HUES6 (cell line): ENCODE results near the gene RNF103.
"Not testable (repeated sequence)": the region's sequence is repeated elsewhere in the genome, so short reads cannot be mapped to it uniquely, and the experiment has no call there.

Experiments used
- H3K27ac ChIP-seq: 2 replicates; pipeline ENCODE4 v1.7.0; 2013; ENCODE audit warnings: low read depth, mild to moderate bottlenecking, low read length, inconsistent platforms
- H3K27me3 ChIP-seq: 2 replicates; pipeline ENCODE4 v1.6.1; 2013; ENCODE audit warnings: low read length; ENCODE audit not compliant: control insufficient read depth, insufficient read depth
- H3K36me3 ChIP-seq: 2 replicates; pipeline ENCODE4 v1.6.1; 2013; ENCODE audit warnings: low read length; ENCODE audit not compliant: control insufficient read depth, insufficient read depth
- H3K4me1 ChIP-seq: 2 replicates; pipeline ENCODE4 v1.6.1; 2013; ENCODE audit warnings: low read length; ENCODE audit not compliant: control insufficient read depth, insufficient read depth
- H3K4me3 ChIP-seq: 2 replicates; pipeline ENCODE4 v1.5.1; 2013; ENCODE audit warnings: low read depth, low read length
- H3K9ac ChIP-seq: one replicate; pipeline ENCODE4 v1.6.1; 2013; ENCODE audit warnings: mild to moderate bottlenecking, low read length
- H3K9me3 ChIP-seq: 2 replicates; pipeline ENCODE4 v1.6.1; 2013; ENCODE audit warnings: low read depth, low read length; ENCODE audit not compliant: control insufficient read depth, insufficient read depth

Gene RNF103

GRCh38 chr2:86603905-86604304, 19.8 kb downstream of the RNF103 start:
- H3K9me3 ChIP-seq, result no peaks in the 10 kb centered on the region
- no peak overlapping the region for H3K9ac ChIP-seq
- H3K4me3 ChIP-seq, result no peak overlapping the region
- H3K4me1 ChIP-seq, result no peaks in the 10 kb centered on the region
- H3K27me3 ChIP-seq, result no peaks in the 10 kb centered on the region
- peaks cover 15% of the 10 kb centered on the region for H3K36me3 ChIP-seq
- H3K27ac ChIP-seq, result no peak overlapping the region

- peaks cover 2% of the 10 kb centered on the region; the same call in 1 of the 2 replicates for H3K36me3 ChIP-seq
- H3K4me1 ChIP-seq, result no peaks in the 10 kb centered on the region
- no peak overlapping the region for H3K27ac ChIP-seq
- H3K9me3 ChIP-seq, result no peaks in the 10 kb centered on the region
- no peaks in the 10 kb centered on the region for H3K27me3 ChIP-seq
- no peak overlapping the region for H3K4me3 ChIP-seq
- H3K9ac ChIP-seq, result no peak overlapping the region
Measured at GRCh38 chr2:86598966-86599365, 24.7 kb downstream of the RNF103 start.

DNA sequence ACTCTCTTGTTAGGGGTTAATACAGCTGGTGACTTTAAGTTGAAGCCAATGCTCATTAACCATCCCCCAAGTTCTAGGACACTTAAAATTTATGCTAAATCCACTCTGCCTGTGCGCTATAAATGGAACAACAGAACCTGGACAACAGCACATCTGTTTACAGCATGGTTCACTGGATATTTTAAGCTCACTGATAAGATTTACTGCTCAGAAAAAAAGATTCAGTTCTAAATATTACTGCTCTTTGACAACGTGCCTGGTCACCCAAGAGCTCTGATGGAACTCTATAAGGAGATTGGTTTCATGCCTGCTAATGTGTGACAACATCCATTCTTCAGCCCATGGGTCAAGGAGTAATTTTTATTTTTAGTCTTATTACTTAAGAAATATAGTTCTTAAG, 27.5 kb downstream of the RNF103 start:
- Histone ChIP-seq H3K27ac (no peak overlapping the region), H3K9me3 (no peaks in the 10 kb centered on the region), H3K4me1 (no peaks in the 10 kb centered on the region), H3K4me3 (no peak overlapping the region), H3K27me3 (no peaks in the 10 kb centered on the region), H3K36me3 (no peaks in the 10 kb centered on the region), H3K9ac (no peak overlapping the region)

DNA sequence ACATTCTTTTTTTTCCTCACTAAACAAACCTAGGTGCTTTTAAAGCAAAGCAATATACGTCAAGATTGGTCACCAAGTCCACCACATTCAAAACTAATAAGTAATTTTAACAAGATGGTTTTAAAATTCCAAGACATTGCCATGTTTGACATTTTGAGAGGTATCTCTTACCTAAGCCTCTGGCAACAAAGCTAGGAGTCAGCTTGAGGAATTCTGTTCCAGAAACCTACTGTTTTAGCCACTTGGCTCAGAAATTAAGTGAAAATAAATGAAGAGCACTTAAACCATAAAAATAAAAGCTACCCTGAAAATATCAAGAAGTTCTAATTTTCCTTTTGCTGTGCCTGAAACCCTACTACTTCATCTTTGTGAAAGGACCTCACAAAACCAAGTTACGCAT, 30.4 kb downstream of the RNF103 start:
- Histone ChIP-seq H3K4me1 (no peaks in the 10 kb centered on the region), H3K4me3 (no peak overlapping the region), H3K27me3 (no peaks in the 10 kb centered on the region), H3K27ac (no peak overlapping the region), H3K9me3 (no peaks in the 10 kb centered on the region), H3K9ac (no peak overlapping the region), H3K36me3 (no peaks in the 10 kb centered on the region)

DNA sequence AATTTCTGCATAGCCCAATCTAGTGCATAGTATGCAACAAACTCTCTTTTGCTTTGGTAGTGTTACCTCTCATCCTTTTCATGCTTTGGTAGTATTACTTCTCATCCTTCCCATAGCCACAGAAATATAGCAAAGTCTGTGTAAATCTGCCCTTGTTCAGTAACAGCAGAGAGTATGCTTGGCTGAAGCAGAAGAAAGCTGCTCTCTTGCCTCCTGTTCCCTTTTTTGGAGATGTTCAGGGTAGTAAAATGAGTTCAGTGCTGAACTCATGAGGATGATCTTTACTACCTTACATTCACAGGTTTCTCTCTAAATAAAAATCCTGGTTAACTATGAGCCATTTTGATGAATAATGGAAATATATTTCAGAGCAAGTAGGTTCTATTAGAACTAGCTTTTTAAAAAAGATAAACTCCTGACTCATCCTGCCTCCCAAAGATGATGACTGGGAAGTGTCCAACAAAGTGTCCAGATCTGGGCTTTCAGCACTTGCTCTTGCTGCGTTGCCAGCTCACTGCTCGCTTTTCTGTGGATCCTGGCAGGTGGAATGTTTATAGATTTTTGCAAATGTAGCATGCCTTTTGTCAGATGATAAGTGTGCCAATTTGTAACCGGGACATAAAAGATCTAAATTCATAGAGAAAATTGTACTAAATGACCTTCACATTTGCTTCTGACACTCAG, 31.0 kb downstream of the RNF103 start:
- Histone ChIP-seq H3K4me3 (no peak overlapping the region), H3K27me3 (no peaks in the 10 kb centered on the region), H3K36me3 (no peaks in the 10 kb centered on the region), H3K27ac (no peak overlapping the region), H3K4me1 (no peaks in the 10 kb centered on the region), H3K9me3 (no peaks in the 10 kb centered on the region), H3K9ac (no peak overlapping the region)

DNA sequence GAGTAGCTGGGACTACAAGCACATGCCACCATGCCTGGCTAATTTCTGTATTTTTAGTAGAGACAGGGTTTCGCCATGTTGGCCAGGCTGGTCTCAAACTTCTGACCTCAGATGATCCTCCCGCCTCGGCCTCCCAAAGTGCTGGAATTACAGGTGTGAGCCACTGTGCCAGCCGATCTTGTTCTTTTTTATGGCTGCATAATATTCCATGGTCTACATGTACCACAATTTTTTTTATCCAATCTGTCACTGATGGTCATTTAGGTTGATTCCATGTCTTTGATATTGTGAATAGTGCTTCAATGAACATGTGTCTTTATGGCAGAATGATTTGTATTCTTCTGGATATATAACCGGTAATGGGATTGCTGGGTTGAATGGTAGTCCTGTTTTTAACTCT, 34.0 kb downstream of the RNF103 start:
- H3K4me1 ChIP-seq, H3K27ac ChIP-seq, H3K36me3 ChIP-seq, H3K4me3 ChIP-seq, H3K9me3 ChIP-seq, H3K9ac ChIP-seq, H3K27me3 ChIP-seq: not testable (repeated sequence)

GRCh38 chr2:86584151-86584913, 39.3 kb downstream of the RNF103 start:
- Histone ChIP-seq H3K9ac (no peak overlapping the region), H3K4me3 (no peak overlapping the region)

GRCh38 chr2:86580560-86580959, 43.1 kb downstream of the RNF103 start:
- peaks cover 6% of the 10 kb centered on the region; the same call in 1 of the 2 replicates for H3K27me3 ChIP-seq
- H3K9ac ChIP-seq, result no peak overlapping the region

More at GRCh38 chr2:86584151-86584913, 39.3 kb downstream of the RNF103 start:
- Histone ChIP-seq H3K27ac (no peak overlapping the region), H3K36me3 (no peaks in the 10 kb centered on the region), H3K4me1 (no peaks in the 10 kb centered on the region), H3K27me3 (peaks cover 6% of the 10 kb centered on the region; the same call in 1 of the 2 replicates), H3K9me3 (no peaks in the 10 kb centered on the region)

GRCh38 chr2:86577817-86578456, 45.7 kb downstream of the RNF103 start:
- Histone ChIP-seq H3K9ac (no peak overlapping the region), H3K4me1 (no peaks in the 10 kb centered on the region), H3K27me3 (no peaks in the 10 kb centered on the region), H3K9me3 (no peaks in the 10 kb centered on the region), H3K4me3 (no peak overlapping the region), H3K27ac (no peak overlapping the region), H3K36me3 (no peaks in the 10 kb centered on the region)

More at GRCh38 chr2:86580560-86580959, 43.1 kb downstream of the RNF103 start:
- no peak overlapping the region for H3K4me3 ChIP-seq
- H3K36me3 ChIP-seq, result no peaks in the 10 kb centered on the region
- no peaks in the 10 kb centered on the region for H3K4me1 ChIP-seq
- H3K27ac ChIP-seq, result no peak overlapping the region
- no peaks in the 10 kb centered on the region for H3K9me3 ChIP-seq

DNA sequence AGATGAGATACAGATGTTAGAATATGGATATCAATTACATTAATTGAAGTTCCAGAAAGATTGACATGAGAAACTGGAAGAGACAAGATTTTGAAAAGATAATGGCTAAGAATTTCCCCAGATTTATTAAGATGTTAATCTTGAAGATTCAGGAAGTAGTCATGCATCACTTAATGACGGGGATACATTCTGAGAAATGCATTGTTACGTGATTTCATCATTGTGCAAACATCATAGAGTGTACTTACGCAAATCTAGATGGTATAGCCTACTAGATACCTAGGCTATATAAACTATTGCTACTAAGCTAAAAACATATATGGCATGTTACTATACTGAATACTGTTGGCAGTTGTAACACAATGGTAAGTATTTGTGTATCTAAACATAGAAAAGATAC, 53.6 kb downstream of the RNF103 start:
- no peaks in the 10 kb centered on the region for H3K9me3 ChIP-seq
- no peak overlapping the region for H3K4me3 ChIP-seq
- peaks cover 4% of the 10 kb centered on the region; the same call in 1 of the 2 replicates for H3K27me3 ChIP-seq
- no peak overlapping the region for H3K9ac ChIP-seq
- H3K36me3 ChIP-seq, result no peaks in the 10 kb centered on the region
- H3K27ac ChIP-seq, result no peak overlapping the region
- no peaks in the 10 kb centered on the region for H3K4me1 ChIP-seq

DNA sequence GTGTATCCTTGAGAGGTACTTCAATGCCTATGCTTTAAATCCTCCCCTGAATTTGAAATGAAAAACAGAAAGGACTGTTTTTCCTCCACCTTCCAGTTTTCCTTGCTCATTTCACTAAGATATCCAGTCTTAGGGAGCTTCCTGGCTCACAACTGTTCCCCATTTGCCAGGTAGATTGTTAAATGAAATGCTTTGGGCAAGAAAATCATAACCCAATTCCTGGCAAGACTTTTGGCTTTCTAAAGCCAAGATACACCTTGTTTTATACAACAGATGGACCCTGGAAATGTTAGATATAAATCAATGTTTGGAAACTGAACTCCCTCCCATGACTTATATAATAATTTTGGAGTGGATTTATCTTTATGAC, 56.9 kb downstream of the RNF103 start:
- Histone ChIP-seq H3K4me3 (no peak overlapping the region), H3K36me3 (no peaks in the 10 kb centered on the region), H3K27me3 (peaks cover 4% of the 10 kb centered on the region; the same call in 1 of the 2 replicates), H3K4me1 (peaks cover 7% of the 10 kb centered on the region; the same call in 1 of the 2 replicates), H3K9ac (no peak overlapping the region), H3K9me3 (peaks cover 6% of the 10 kb centered on the region; the same call in 1 of the 2 replicates), H3K27ac (no peak overlapping the region)
